SK-N-MC (cell line): ENCODE measurements around the gene ANXA8.

Source experiments
- EZH2 ChIP-seq: fragments of 200-600 bp; sonication (generic); IDR thresholded peaks from one replicate; pipeline ENCODE4 v1.6.1; 2017; ENCODE audit warnings: antibody characterized with exemption
- POLR2AphosphoS5 ChIP-seq: IDR thresholded peaks from 2 replicates; pipeline ENCODE4 v1.6.1; 2012; ENCODE audit warnings: mild to moderate bottlenecking, low read depth, low read length, borderline replicate concordance

DNA sequence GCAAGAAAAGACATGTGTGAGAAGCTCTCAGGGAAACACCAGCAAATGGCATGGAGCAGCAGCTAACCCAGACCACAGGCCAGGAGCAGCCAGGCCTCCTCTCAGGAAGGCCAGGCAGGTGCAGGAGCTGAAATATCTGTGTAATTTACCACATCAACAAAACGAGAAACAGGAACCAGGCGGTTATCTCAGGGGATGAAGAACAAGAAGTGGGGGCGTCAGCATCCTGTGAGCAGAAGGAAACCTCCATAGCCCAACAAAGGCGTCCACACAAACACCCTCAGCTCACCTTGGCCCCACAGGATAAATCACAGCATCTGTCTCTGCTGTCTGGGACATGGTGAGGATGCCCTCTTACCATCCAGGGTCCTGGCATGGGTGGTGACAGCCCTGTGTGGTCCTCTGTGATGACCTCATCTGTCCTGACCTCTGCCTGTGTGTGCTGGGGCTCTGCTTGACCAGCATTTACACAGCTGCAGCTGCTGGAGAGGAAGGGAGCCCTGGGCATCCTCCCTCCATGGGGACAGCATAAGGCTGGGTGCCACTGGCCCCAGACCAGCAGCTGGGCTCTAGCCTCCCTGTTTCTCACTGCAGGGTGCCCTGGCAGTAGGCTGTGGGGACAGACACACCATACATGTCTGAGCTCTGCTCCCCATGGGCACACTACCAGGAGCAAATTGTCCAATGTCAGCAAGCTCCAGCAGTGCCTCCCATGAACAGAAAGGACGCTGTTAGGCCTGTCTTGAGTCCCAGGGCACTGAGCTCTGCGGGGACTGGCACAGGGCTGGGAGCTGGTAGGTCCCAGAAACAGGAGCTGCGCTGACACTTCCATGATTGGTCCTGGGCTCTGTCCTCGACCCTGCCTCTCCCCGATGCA is 34.6 kb downstream of the ANXA8 start:
- TF ChIP-seq EZH2 (no peak), POLR2AphosphoS5 (no peak)
